OCI-LY3 (cell line): Measurements from ENCODE around the gene ZNF417.

Experiments used
- CTCF ChIP-seq: fragments of 200-600, 300-600 bp; sonication (generic); IDR thresholded peaks from 2 replicates; pipeline ENCODE4 v1.5.1; 2014; ENCODE audit warnings: antibody characterized with exemption, low read length, low read depth
- EZH2phosphoT487 ChIP-seq: fragments of 200-600 bp; shearing (Covaris generic); IDR thresholded peaks from 2 replicates; pipeline ENCODE4 v1.6.1; 2018; ENCODE audit warnings: antibody characterized with exemption, mixed run types, low read depth

- no peak for TF ChIP-seq CTCF
- no peak for TF ChIP-seq EZH2phosphoT487
These were observed 11.2 kb upstream of the ZNF417 start for GRCh38 chr19:57927587-57927986.
